ELF-1 (cell line): ENCODE measurements around the gene FYN.
A peak's percentile ranks its signal among the peaks of the same experiment; 100 is the strongest.
"Not testable (repeated sequence)": the region's sequence is repeated elsewhere in the genome, so short reads cannot be mapped to it uniquely, and the experiment has no call there.

Experiments used
- DNase-seq: peaks from one replicate; pipeline ENCODE4 v3.0.0-alpha.2; 2016; ENCODE audit warnings: low read depth, low spot score

The FYN gene

GRCh38 chr6:111662794-111663593 is 210.3 kb downstream of the FYN start:
- DNase-seq, result peak; percentile 47

- DNase-seq, result peak; percentile 28
Observed at GRCh38 chr6:111662072-111662793, 211.0 kb downstream of the FYN start.

GRCh38 chr6:111661541-111662061 is 211.7 kb downstream of the FYN start:
- DNase-seq, result peak; percentile 66

- no peak for DNase-seq
Observed at GRCh38 chr6:111660531-111660930, 212.7 kb downstream of the FYN start.

- no peak for DNase-seq
Observed at GRCh38 chr6:111658462-111659154, 214.6 kb downstream of the FYN start.

- DNase-seq, result no peak
Observed at GRCh38 chr6:111657146-111657545, 216.1 kb downstream of the FYN start.

GRCh38 chr6:111653979-111654378 is 219.3 kb downstream of the FYN start:
- DNase-seq, result no peak

GRCh38 chr6:111653434-111653833 is 219.8 kb downstream of the FYN start:
- no peak for DNase-seq

- DNase-seq, result no peak
Observed at GRCh38 chr6:111652156-111652555, 221.1 kb downstream of the FYN start.

GRCh38 chr6:111651185-111652034 is 221.8 kb downstream of the FYN start:
- DNase-seq, result no peak

GRCh38 chr6:111650049-111650448 is 223.2 kb downstream of the FYN start:
- no peak for DNase-seq

GRCh38 chr6:111648100-111648499 is 225.2 kb downstream of the FYN start:
- DNase-seq, result no peak

- DNase-seq, result no peak
Observed at GRCh38 chr6:111646942-111647341, 226.3 kb downstream of the FYN start.

GRCh38 chr6:111646034-111646433 is 227.2 kb downstream of the FYN start:
- no peak for DNase-seq

- no peak for DNase-seq
Observed at GRCh38 chr6:111644893-111645430, 228.3 kb downstream of the FYN start.

GRCh38 chr6:111642463-111643158 is 230.6 kb downstream of the FYN start:
- DNase-seq, result peak; percentile 63

GRCh38 chr6:111639266-111639665 is 234.0 kb downstream of the FYN start:
- no peak for DNase-seq

GRCh38 chr6:111634981-111635380 is 238.3 kb downstream of the FYN start:
- DNase-seq, result not testable (repeated sequence)

GRCh38 chr6:111633822-111634221 is 239.4 kb downstream of the FYN start:
- no peak for DNase-seq
